GM19463 (cell line): ENCODE data around the gene MON2.
A peak's percentile ranks its signal among the peaks of the same experiment; 100 is the strongest.

Experiments used
- ATAC-seq: cut with Tn5 transposase; IDR thresholded peaks from one replicate; pipeline ENCODE4 v1.9.1; 2021; ENCODE audit warnings: mild to moderate bottlenecking, moderate library complexity; ENCODE audit not compliant: unreplicated experiment

Gene MON2

DNA sequence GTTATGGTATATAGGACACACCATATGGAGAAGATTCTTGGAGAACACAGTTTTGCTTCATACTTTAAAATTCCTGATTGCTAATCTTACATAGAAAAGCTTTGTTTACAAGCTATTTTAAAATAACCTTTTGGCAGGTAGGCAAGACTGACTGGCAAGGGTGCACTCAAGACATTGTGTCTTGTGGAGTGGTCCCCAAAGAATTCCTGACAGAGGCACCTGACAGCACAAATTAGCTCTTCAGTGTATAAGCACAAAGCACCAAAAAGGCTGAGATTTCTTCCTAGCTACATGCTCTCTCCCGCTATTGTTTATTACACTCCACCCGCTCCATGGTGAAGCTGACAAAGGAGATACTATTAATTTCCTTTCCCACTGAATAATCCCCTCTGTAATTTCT, 139.4 kb downstream of the MON2 start:
- no peak for ATAC-seq

DNA sequence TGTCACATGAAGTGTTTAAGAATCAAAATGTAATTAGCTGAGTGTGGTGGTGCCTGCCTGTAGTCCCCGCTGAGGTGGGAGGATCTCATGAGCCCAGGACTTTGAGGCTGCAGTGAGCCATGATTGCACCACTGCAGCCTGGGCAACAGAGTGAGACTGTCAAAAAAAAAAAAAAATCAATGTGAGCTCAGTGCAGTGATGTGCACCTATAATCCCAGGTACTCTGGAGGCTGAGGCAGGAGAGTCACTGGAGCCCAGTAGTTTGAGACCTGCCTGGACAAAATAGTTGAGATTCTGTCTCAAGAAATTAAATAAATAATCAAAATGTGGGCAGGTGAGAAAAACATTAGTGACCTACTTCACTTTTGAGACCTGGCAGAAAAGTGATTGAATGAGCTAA, 140.0 kb downstream of the MON2 start:
- ATAC-seq, result no peak

DNA sequence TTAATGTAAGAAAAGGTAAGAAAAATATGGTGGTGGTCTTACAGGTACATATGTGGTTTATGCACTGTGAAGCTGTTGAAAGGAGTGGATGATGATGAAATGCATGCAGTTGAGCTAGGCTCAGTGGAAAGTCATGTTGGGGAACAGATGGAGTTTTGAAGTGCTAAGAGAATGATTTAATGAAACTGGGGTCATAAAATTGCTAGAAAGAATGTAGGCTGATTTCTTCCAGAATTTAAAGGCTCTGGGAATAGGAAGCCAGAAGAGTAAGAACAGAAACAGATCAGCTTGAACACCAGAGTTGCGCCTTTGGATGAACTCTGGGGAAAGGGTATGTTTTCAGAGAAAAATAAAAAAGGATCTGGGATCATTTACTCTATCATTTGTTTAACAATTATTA, 146.5 kb downstream of the MON2 start:
- no peak for ATAC-seq

DNA sequence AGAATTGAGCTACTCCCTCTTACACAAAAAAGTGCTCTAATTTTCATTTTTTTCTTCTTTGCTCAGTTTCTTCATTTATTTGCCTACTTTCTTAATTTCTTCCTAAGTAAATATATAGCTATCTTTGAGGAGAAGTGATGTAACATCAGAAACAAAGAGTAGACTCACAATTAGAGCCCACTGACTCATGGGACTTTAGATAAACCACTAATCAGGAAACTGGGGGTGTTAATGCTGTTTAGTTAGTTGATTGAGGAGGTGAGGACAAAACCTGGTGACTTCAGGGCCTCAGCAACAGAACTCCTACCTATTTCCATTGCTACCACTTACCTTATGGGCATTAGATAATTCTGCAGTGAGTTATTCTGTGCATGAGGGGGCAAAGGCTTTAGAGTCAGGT, 151.7 kb downstream of the MON2 start:
- ATAC-seq, result no peak

DNA sequence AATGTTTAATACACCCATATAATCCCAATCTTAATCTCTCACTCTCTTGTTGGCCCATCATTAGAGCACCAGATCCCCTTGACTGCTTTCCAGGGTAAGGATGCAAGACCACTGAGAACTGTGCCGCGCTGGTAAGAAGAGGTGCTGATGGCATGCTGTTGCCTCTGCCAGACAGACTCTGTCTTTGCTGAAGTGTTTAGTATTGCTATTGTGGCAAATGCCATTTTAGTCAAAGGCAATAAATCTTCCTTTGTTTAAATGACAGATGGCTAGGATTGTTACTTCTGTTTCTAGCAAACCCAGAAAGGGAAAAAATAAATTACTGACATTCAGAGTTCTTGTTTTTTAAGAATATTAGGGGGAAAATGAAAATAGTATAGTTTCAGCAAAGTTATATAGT, 152.3 kb downstream of the MON2 start:
- no peak for ATAC-seq

DNA sequence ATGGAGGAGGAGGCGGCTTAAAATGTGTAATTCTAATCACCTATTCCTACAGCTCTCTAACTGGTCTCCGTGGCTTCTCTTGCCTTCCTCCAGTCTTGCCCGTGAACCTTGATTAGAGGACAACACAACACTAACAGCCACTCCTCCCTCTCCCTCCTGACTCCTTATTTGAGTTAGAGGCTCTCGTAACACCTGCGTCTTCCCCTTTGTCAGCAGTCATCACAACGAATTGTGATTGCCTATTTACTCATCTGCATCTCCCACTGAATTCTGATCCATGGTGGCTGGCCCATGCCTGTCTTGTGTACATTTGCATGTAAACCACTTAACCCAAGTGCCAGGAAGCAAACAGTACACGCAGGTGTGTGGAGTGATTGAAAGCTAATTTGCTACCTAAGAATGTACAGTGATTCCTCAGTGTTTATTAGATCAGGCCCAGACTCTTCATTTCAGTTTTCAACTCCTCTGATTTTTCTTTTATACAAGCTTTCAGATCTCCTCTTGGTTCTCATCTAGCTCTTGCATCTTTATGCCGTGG, 154.5 kb downstream of the MON2 start:
- no peak for ATAC-seq

DNA sequence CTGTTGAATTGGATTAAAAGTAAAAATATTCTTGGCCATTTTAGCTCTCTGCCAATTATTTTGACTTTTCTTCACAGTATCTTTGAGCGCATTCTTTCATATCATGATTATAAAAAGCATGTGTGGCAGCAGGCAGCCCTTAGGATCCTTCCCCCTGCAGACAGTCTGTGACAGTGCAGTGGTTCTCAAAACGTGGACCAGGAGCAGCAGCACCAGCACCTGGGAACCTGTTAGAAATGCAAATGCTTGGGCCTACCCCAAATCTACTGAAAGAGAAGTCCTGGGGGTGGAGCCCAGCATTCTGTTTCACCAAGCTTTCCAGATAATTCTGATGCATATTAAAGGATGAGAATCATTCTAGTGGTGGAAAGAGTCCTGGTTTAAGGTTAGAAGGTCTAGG, 155.6 kb downstream of the MON2 start:
- ATAC-seq, result no peak

DNA sequence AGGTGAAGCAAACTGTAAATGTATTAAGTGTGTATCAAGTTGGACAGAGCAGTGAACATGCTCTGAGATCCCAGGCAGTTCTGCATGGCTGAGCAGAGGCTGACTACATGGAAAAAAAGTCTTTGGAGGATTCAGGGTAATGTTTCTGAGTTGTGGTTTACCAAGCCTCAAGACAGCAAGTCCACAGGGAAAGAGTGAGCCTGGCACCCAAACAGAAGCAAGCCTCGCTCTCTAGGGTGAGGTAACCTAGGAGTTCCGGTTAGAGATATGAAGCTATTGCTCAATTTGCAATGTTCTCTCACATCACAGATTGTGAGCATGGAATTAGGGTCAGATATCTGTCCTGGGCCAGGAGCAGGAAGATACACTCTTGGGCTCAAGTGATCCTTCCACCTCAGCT, 158.6 kb downstream of the MON2 start:
- no peak for ATAC-seq

DNA sequence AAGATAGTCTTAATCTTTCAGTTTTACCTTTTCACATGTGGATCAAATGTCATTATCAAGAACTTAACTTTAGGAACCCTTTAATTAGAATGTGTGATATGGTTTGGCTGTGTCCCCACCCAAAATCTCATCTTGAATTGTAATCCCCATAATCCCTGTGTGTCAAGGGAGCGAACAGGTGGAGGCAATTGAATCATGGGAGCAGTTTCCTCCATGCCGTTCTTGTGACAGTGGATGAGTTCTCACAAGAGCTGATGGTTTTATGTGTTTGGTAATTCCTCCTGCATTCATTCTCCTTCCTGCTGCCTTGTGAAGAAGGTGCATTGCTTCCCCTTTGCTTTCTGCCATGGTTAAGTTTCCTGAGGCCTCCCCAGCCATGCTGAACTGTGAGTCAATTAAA, 160.6 kb downstream of the MON2 start:
- no peak for ATAC-seq

DNA sequence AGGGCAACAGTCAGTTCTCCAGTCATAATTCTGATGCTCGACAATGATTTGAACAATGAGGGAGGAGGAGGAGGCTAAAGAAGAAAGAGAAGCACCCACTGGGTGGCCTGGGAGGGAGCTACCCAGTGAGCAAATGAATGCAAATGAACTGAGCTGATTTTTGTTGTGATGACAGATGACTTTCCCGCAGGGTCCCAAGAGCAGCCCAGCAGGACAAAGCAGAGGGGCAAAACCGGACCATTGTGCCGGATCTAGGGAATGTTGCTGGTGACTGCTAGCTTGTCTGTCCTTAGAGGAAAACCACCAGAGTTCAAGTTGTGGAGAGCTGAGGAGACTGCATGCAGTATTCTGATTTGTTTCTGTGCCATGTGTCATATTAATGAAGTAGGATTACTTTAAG, 162.8 kb downstream of the MON2 start:
- ATAC-seq, result no peak

DNA sequence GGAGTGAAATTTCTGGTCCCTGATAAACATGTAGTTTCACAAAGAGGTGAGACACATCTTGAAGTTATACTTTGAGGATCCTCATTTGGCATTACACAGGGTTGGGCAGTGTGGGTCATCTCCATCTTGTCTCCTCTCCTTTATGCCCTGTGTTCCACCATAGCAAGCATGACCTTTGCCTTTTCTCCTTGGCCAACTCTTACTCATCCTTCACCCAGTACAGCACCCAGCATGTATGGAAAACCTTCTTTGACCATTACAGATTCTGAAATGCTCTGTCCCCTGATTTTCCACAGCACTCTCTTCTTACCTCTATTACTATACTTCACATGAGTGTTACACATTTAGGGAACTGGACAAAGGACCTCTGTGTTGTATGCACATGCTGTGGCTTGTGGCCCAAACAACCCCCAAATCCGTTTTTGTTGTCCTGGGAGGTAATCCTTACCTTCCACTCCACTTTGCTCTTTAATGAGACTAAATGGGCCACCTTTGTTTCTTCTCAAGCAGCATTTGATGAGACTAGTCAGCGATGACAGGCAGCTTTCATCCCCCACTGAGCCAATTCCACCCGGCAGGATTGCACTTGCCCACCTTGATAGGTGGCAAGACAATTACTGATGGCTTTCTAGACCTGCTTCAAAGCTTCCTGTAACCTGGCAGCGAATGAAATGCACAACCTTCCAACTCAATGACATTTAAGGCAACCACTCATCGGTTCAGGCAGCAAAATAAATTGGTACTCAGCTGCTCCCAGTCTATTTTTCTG, 163.5 kb downstream of the MON2 start:
- ATAC-seq, result no peak

DNA sequence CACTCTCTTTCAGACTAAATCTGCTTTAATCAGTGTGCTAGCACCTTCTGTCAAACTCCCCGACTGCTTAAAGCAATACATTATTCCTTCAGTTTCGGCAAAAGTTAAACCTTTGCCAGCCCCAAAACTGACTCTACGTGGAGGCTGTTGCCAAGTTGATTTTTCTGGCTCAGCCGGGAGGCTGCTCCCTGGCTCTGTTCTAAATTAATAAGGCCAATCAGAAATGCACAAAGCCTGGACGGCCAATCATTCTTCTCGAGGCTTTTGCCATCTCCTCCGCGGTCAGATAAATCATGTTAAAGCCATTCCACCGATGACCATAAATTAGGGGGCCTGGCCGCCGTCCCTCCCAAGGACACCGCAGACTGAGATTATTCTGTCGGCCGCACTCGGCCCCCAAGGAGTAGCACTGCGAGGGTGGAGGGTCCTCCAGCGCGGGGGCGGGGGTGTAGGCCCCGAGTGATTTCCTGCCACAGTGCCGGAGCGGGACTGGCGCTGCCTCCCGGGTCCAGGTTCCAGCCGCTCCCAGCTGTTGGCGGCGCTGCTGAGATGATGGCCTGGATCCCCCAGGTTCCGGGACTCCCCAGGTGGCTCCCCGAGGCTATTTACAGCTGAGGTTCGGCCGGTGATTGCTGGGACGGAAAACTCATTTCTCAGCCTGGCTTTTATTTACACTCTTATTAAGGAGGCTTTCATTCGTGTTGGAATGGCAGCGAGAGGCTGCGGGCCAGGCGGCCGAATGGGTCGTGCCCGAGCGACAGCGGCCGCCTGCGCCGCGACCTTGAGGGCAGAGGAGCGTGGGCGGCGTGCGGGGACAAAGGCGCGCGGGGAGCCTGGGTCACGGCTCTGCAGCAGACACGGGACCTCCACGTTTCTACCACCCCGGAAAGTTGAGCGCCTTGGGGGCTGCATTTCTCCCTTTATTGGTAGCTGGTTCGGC, 165.1 kb downstream of the MON2 start:
- ATAC-seq, result peak; percentile 71

DNA sequence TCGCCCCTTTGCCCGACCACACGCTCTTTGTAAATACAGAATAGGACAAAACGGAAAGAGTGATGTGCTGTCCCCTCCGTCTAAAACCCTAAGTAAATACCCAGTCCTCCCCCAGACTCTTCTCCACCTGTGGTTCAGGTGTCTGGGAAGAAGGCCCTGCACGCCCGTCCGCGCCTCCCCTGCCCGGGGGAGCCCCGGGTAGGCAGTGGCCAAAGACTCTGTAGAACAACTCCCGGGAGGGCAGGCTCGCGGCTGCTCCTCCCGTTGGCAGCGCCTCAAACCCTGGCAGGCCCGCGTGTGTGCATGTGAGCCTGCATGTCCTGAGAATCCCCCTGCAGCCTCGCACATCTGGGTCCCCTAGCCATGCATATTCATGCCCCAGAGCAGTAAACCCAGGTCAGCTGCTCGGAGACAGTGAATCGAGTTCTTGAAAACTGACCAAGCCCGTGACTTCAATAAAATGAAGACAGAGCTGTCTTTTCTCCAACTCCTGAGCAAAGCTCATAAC, 165.8 kb downstream of the MON2 start:
- ATAC-seq, result peak; percentile 51

DNA sequence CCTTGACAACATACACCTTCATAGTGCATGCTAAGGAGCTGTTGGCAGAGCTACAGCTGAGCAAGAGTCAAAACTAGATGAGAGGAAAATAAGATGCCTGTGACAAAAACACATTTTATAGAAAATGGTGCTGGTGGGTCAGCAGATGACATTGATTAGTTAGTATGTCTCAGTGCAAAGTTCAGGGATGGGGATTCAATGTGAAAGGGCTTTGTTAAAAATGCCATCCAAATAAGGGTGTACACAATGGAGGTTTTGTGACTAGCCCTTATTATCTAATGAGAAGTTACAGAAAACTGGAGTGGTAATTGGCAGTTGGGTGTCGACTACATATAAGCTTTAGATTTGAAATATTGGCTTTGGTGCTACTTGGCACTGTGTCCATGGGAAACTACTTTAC, 169.0 kb downstream of the MON2 start:
- ATAC-seq, result no peak

DNA sequence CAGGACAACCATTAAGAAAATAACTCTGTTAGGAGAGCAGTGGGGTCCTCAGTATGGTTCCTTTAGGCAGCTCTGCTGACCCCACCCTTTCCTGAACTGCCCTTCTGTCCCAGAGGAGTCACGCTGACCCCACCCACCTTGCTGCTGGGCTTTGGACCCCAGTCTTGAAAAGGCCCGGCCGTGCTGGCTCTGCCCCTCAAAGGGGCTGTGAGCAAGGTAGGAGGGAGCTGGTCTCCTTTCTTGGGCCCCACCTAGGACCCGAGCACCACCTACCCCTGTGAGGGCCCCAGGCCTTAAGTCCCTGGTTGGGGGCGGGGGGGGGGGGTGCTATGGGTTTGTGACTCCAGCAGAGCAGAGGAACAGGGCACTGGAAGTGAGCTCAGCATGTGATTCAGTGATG, 171.1 kb downstream of the MON2 start:
- ATAC-seq, result no peak

DNA sequence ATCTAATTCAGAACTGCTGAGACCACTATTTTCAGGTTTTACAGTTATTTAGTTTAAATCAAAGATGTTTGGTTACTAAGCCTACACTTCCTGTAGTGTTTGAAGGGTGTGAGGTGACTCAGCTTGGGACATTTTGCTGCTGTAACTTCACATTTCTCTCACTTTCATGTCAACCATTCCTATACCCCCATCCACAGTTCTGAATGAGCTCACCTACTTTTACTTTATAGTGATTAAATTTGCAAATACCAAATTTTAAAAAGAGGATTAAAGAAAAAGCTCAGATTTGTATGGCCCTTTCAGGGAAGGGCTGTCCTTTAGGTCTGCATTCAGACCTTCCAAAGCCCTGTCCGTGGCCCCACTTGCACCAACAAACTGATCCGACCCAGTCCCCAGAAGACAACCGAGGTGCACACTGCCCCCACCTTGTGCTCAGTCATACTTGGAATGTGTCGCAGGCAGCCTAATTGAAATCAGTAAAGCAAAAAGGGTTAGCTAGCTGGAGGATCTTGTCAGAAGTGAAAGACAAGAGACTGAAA, 174.4 kb downstream of the MON2 start:
- ATAC-seq, result peak; percentile 88

DNA sequence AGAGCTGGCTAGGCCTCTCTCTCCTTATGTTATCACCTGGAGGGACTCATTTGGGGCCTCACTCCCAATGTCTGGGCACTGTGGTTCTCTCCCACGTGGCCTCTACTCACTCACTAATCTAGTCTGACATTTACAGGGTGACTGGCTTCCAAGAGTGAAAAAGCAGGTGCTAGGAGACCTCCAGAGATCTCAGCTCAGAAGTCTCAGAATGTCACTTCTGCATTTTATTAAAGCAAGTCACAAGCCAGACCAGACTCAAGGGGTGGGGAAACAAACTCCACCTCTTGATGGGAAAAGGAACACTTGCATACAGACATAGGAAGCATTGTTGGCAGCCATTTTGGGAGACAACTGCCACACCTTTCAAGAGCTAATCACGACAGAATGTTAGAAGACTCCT, 175.9 kb downstream of the MON2 start:
- no peak for ATAC-seq

DNA sequence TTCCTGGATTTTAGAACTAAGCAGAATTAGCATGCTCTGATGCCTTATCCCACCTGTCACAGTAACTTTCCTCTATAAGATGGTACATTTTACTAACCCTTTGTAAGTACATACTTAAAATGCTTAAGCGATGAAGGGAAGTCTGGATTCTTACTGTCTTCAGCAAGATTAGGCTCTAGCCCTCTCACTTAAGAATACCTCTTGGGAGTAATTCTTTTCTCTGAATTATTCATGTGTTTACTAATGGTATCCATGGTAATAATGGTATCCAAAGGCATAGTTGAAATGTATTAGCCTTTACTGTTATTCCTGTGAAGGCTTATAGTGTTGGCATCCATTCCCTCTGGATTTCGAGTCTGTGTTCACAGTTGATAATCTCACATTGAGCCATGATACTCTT, 176.9 kb downstream of the MON2 start:
- ATAC-seq, result no peak

DNA sequence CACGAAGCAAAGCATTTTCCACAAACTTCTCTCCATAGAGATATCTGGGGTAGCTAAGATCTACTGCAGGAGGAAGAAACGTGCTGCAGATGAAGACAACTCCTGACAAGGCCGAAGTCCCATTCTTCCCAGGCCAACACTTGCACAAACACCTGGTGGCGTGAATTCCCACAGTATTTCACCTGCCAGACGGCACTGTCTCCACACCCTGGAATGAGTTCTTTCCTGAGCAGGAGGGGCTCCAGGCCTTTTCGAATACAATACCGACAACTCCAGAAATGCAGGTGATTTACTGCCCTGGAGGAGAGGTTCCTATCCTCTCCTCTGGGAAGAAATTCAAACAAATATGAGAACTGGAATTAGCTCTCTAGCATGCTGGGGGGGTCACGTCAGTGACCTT, 179.9 kb downstream of the MON2 start:
- ATAC-seq, result no peak

DNA sequence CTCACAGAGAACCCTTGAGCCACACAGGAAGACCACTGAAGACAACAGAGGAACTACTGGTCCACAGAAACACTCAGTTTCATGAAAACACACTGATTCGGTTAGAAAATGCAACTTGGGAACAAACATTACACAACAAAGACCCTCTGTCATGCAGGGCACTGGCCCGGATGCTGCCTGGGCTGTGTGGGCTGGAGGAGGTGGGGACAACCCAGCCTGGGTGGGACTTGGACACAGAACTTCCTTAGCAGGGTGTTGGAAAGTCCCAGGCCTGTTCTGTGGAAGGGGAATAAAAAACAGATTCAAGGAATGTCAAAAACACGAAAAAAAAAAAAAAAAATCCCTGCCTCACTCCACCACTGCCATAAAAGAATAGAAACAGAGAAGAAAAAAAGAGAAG, 181.0 kb downstream of the MON2 start:
- no peak for ATAC-seq

DNA sequence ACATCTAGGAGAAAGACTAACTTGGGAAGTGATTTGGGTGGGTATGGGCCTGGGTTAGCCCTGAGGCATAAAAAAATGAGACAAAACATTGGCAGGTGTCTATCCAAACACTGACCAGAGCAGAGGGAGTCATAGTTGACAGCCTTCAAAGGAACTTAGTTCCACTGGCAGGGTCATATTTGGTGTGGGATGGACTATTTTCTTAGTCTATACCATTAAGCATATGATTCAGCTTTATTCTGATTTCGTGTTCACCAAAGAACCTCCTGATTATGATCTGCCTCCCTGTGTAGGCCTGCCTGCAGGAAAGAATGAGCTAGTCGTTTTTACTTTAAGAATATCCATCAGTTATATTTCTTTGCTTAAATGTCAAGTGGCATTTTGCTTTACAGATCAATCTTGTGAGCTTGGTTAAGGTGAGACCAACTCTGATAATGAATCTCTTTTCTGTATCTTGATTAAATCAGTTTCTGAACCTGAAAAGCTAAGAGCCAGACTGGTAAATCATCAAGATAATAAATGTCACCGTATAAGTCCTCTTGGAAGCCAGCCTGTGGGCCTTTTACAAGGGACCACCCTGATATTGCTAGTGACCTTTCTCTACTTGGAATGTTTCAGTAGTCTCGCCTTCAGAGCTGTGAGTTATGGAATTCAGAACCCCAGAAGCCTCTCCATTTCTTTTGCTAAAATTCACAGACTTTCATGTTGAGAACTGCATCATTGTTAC, 182.9 kb downstream of the MON2 start:
- no peak for ATAC-seq
